Measurements from ENCODE around the gene RAB44.

The RAB44 gene

GRCh38 chr6:36733300-36733699 is 35.7 kb downstream of the RAB44 start:
- DNase-seq, result no peak

DNA sequence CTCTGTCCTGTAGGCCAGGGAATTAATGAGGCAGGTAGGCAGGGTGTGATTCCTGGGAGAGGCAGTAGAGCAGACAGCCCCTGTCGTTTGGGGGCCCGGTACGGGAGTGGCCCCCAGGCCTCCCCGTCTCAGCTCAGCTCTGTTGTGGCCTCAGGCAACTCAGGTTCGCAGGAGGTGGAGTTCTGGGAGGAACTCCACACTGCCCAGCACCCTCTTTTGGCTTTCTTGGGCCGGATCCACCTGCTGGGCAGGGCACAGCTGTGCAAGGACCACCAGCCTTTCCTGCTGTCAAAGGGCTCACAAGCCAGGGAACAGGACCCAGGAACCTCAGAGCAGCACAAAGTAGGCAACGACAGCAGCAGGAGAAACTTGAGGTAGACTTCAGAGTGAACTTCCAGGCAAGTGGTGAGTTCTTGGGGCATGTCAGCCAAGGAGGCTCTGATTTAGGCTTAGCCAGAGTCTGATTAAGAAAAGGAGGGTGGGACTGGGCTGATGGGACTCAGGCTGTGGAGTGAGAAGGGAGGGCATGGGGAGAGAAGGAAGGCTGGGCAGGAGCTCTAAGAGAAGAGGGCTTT is 36.9 kb downstream of the RAB44 start:
- DNase-seq, result no peak

DNA sequence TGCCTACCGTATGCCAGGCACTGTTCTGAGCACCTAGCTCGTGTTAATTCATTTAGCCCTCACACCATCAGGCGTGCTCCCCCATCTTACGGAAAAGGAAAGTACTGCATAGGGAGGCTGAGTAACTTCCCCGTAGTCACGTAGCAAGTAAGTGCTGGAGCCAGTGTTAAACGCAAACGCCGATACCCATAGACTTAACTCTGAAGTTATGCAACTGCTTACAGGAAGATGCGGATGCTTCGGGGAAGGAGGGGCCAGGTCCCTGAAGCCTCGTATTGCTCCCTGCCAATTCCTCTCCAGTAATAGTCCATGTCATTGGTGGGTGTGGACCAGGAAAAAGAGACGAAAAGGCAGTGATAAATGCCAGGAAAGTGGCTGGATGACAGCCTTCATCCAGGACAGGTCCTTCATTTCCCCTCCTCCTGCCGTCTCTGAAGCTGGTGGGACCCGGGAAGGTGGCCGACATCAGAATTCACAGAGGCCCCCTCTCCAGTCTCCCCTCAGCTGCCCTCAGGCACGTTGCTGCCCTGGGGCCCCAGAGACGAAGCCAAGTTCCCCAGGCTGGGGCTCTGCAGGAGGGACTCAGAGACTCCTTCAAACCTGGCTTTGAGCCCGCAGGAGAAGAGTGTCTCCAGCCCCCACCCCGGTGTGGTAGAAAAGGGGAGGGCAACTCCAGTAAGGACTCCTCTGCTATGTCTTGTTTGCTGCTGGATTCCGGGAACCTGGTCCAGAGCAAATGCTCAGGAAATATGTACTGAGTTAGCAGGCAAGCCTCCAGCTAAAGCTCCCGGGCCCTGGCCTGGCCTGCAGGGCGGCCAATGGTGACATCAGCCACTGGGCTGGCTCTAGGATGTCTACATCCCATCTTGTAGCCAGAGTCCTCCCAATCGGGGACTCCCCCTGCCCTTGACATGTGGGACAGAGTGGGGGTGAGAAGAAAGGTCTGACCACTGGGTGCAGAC is 37.8 kb downstream of the RAB44 start:
- peak; percentile 47 for DNase-seq

DNA sequence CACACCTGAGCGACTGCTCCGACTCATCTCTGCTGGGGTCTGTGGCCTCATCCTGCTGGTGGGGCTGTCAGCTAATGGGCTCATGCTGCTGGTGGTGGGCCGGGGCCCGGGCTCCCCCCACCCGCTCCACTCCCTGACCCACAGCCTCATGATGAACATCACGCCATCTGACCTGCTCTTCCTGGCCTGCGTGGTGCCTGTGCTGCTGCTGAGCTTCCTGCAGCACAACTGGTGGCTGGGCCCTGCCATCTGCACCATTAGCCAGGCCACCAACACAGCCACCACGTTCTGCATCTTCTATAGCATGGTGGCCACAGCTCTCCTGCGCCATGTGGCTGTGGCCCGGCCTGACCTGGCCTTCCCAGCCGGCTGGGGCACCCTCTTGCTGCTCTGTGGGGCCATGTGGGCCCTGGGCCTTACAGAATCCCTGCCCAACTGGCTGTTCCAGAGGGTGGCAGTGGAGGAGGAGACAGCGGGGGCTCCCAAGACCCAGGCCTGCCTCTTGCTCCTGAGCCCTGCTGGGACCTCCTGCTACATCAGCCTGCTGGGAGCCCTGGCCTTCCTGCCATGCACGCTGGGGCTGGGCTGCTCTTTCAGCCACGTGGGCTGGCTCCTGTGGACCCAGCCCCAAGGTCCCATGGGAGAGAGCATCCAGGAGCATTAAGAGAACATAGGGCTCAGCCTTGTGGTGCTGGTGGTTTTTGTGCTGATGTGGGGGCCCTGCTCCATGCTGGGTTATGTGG is 39.6 kb downstream of the RAB44 start:
- no peak for DNase-seq

GRCh38 chr6:36738108-36738507 is 40.5 kb downstream of the RAB44 start:
- DNase-seq, result no peak

DNA sequence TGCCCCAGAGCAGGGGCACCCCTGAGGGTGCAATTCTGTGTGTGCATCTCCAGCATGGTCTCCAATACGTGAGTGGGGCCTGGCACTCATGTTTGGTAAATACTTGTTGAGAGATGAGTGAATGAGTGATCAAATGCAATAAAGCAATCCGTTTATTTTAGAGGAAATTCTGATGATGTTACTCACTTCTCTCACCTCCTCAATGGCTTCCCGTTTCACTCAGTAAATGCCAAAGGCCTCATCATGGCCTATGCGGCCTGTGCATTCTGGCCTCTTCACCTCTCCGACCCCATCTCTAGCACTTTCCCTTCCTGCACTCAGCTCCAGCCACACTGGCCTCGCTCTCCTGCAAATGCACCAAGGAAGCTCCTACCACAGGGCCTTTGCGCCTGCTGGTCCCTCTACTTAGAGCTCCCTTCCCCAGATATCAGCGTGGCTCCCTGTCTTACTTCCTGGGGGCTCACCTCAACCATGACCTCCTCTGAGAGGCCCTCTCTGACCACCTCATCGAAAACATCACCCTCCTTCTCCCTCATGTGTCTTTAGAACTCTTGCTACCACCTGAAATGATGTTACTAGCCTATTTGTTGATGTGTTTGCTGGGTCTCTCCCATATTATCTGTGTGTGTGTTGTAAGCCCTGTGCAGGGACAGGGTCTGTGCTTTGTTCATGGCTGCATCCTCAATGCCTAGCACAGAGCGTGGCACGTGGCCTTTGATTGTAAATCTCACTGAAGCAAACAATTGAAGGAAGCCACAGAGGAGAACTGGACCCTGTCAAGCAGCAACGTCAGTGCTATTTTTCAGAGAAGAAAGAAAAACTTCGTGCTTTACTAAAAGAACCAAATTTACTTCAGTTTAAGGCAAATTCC is 42.6 kb downstream of the RAB44 start:
- no peak for DNase-seq

DNA sequence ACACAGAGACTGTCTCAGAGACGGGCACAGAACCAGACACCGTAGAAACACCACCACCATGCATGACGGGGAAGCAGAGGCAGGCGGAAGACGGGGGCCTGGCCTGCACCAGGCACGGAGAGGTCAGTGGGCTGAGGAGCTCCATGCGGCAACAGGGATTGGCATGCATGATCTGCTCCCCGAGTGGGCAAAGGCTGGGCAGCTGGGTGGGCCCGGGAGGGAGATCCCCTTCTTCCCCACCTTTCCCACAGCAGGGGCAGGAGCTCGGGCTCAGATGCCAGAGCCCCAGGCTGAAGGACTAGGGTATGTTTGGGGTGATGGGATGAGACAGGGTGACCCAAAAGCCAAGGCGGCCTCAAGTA is 43.2 kb downstream of the RAB44 start:
- no peak for DNase-seq

- no peak for DNase-seq
Measured at GRCh38 chr6:36742146-36742545, 44.5 kb downstream of the RAB44 start.

DNA sequence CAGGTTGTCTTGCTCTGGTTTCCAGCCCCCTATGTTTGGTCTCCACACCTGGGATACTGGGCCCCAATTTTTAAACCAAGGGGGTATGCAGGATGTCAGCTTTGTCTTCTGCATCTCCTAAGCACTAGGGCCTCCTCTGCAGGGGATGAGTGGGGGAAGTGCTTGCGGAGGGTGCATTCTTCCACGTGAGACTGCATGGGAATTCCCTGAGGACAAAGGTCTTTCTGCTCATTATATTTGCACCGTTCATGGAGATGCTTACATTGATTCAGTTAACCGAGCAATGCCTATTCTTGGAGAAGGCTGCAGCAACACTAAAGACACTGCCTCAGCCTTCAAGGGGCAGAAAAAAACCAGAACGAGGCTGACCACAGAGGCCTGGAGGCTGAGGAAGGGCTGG is 45.4 kb downstream of the RAB44 start:
- no peak for DNase-seq

DNA sequence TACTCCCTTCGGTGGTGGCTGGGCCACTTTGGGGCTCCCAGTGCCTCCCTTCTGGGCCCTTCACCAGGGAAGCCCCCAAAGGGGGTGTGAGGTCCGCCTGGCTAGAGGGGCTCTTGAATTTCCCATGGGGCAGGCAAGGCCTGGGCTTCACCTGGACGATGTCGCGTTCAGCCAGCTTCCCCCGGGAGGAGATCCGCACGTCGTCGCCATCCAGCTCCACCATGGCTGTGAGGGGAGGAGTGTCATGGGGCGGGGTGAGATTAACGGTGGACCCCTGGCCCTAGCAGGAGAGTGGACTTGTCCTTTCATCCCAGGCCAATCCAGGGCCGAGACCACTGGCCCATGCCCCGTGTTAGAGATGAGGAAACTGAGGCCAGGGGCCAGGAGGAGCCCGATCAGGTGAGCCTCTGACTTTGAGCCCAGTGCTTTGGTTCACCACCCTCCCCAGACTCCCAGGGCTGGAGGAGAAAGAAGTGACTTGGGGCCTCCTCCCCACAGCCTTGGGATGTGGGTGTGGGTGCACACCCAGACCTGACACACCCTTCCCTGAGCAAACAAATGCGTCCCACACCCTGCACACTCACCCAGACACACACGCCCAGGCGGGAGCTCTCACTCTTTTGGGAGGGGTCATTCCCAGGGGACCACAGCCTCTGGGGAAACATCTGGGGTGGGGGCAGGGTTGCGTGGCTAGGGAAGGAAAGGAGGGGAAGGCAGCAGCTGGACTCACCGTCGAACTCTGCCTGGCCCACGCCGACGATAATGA is 46.1 kb downstream of the RAB44 start:
- DNase-seq, result no peak

DNA sequence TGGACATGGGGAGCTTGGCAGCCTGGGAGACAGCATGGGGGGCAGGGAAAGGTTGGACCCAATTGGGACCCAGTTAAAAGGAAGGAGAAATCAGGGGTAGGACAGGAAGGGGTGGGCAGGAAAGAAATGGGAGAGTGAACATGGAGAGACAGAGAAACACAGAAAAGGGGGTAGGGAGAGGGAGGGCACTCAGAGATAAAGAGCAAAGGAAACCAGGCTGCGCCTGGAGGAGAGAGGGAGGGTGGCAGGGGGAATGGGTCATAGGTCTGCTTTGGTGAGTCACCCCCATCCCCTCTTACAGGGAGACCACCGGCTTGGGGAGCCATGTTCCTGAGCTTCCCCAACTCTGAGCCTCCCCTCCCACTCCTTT is 46.7 kb downstream of the RAB44 start:
- DNase-seq, result no peak

DNA sequence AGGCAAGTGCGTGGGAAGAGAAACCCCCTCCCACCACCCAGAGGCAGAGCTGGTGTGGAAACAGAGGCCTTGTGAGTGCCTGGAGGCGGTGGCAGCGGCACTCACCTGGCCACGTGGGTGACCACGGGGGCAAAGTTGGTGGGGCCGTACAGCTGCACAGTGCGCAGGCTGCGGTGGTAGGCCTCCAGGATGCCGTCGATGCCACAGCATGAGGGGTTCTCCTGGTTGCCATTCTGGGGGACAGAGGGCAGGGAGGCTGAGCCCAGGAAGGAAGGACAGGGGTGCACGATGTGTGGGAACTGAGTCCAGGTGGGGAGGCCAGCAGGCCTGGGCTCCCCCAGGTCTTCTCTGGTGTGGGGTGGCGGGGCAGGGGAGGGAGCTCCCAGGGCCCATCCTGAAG is 47.7 kb downstream of the RAB44 start:
- no peak for DNase-seq

- DNase-seq, result no peak
Measured at GRCh38 chr6:36745836-36746235, 48.2 kb downstream of the RAB44 start.

GRCh38 chr6:36746251-36746650 is 48.6 kb downstream of the RAB44 start:
- DNase-seq, result no peak

DNA sequence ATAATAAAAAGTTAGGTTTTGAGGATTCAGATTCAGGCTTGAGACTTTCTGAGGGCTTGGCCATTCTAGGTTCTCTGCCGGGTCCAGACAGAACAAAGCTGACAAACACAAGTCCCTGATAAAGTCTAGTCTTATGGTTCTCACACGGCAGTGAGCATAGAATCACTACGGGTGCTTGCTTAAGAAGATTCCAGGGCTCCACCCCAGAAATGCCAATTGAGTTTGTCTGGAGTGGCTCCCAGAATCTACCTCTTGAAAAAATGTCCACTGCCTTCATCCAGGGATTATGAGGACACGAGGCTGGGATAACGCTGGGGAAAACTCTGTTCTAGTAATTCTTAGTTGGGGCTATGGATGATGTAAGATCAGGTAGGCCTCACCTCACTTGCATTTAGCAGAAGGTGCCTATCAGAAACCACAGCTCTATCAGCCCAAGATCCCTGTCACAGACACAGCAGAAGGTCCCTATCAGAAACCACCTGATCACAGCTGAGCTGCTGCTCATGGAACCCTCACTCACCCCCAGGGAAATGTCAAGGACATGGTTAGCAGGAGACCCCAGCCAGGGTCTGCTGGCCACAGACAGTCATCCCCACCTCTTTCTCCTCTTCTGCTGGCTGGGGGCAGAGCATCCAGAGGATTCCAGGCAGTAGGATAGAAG is 52.3 kb downstream of the RAB44 start:
- DNase-seq, result no peak

GRCh38 chr6:36751091-36751490 is 53.5 kb downstream of the RAB44 start:
- DNase-seq, result no peak

DNA sequence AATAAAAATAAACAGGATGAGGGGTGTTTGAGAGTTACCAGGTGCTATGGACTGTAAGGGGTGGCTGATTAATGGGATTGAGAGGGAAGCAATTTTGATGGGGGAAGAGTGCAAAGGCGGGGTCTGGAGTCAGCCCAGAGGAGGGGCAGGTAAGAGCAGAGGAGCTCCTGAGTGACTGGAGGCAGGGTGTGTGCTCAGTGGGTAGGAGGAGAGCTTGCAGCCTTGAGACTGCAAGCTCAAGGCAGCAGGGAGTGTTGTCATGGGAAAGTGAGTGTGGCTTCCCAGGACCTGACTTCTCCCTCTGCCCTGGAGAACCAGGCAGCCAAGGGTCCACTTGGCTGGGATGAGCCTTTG is 54.2 kb downstream of the RAB44 start:
- no peak for DNase-seq

DNA sequence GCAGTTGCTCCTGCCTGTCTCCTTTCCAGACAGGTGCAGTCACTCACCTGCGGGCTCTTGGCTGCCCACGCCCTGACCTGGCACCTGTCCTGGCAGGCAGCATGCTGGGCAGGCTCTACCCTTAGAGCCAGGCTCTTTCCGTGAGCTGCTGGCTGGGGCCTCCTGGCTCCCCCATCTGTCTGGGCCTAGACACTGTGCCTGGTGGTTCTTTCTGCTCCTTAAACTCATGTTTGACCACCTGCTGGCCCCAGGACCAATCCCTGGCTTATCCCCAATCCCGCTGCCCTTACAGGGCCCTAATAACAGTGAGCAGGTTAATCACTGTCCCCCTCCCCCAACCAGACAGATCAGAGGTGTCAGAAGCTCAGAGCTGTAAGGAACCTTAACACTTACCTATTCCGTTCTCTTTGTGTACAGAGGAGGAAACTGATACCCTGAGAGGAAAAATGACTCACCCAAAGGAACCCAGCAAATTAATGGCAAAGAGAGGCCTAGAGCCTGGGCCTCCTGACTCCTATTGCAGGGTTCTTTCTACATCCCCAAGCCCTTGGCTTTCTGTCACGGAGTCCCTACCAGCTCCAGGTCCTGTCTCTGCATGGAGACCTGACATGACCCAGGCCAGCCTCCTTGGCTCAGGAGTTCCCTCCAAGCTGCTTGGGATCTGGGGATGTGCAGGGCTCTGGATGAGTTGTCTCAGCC is 54.7 kb downstream of the RAB44 start:
- DNase-seq, result peak; percentile 31

DNA sequence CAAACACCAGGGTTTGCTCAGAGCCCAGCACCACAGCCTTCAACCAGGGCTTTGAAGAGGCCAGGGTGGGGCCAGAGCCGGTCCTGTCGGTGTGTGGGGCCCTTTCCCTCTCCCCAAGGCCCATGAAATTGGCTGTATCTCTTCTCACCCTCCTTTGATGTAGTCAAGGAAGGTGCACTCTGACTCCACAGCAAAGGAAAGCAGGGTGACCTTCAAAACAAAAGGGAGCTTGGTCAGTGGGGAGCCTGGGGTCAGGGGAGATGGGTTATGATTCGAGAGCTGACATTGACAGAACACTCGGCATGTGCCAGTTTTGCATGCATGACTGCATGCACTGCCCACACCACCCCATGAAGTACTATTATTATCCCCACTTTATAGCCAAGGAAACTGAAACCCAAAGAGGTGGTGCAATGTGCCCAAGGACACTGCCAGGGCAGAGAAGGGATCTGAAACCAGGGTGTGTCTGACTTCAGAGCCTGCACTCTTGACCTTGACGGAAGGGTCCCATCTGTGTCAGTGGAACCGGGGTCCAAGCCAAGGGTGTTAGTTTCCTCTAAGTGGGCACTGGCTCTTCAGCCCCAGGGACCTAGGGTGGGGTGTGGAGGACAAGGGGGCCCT is 55.4 kb downstream of the RAB44 start:
- DNase-seq, result peak; percentile 33

GRCh38 chr6:36753671-36754405 is 56.2 kb downstream of the RAB44 start:
- DNase-seq, result no peak

All from CD4-positive, alpha-beta T cell treated with Interleukin-17A for 1 hour (primary cell).